Measurements from ENCODE around the gene FLOT2.

DNA sequence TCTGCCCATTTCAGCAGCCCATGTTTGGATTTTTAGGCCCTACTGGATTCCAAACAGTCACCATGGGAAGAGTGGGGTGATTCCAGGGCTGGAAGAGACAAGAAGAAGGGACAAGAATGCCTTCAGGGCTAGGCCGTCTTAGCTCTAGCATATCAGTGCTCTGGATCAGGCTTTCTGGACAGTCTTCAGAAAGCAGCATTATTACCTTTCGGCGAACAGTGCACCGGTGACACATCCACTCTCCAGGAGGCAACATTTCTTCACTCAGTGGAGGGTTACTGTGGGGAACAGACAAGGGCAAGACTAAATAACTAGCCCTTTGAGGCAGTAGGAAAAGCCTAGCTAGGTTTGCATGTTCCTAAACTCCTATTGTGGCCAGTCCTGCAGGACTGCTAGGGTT is 29.3 kb upstream of the FLOT2 start:
- TF ChIP-seq EZH2 (IDR thresholded peaks at IDR 0.05) (no peak), EZH2phosphoT487 (IDR thresholded peaks at IDR 0.05; ENCODE audit: borderline replicate concordance) (no peak), POLR2AphosphoS5 (IDR thresholded peaks at IDR 0.05; ENCODE audit: low read depth, low read length) (no peak), CBX3 (IDR thresholded peaks at IDR 0.05; ENCODE audit: low read depth) (no peak), YY1 (IDR thresholded peaks at IDR 0.05; ENCODE audit: extremely low read depth, insufficient replicate concordance, low read depth, low read length) (no peak), CEBPB (IDR thresholded peaks at IDR 0.05; ENCODE audit: low read depth) (no peak), SRF (IDR thresholded peaks at IDR 0.05; ENCODE audit: low read depth) (no peak), POLR2A (IDR thresholded peaks at IDR 0.05; ENCODE audit: borderline replicate concordance, extremely low read depth, insufficient read depth, insufficient read length) (no peak), ELF1 (IDR thresholded peaks at IDR 0.05; ENCODE audit: borderline replicate concordance, low read depth) (no peak), SIN3A (IDR thresholded peaks at IDR 0.05; ENCODE audit: low read depth) (no peak)
- TF ChIP-seq, protein P1, sequence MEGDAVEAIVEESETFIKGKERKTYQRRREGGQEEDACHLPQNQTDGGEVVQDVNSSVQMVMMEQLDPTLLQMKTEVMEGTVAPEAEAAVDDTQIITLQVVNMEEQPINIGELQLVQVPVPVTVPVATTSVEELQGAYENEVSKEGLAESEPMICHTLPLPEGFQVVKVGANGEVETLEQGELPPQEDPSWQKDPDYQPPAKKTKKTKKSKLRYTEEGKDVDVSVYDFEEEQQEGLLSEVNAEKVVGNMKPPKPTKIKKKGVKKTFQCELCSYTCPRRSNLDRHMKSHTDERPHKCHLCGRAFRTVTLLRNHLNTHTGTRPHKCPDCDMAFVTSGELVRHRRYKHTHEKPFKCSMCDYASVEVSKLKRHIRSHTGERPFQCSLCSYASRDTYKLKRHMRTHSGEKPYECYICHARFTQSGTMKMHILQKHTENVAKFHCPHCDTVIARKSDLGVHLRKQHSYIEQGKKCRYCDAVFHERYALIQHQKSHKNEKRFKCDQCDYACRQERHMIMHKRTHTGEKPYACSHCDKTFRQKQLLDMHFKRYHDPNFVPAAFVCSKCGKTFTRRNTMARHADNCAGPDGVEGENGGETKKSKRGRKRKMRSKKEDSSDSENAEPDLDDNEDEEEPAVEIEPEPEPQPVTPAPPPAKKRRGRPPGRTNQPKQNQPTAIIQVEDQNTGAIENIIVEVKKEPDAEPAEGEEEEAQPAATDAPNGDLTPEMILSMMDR (IDR thresholded peaks at IDR 0.05 in 2 of 3, conservative IDR thresholded peaks at IDR 0.05 in 1 of 3; ENCODE audit: borderline replicate concordance in 1 of 3, insufficient read depth in 1 of 3, low read depth in 2 of 3, low read length in 2 of 3), result no peak
- TF ChIP-seq, protein P2, sequence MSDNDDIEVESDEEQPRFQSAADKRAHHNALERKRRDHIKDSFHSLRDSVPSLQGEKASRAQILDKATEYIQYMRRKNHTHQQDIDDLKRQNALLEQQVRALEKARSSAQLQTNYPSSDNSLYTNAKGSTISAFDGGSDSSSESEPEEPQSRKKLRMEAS (IDR thresholded peaks at IDR 0.05), result no peak

All from HCT116 (cell line).